Loucy (cell line): Measurements from ENCODE around the gene ANKRD6.

Experiments used
- CTCF ChIP-seq: fragments of 200-600 bp; sonication (generic); conservative IDR thresholded peaks from 2 replicates; pipeline ENCODE4 v1.5.1; 2014; ENCODE audit warnings: mild to moderate bottlenecking, antibody characterized with exemption, low read length
- EZH2phosphoT487 ChIP-seq: fragments of 200-600 bp; IDR thresholded peaks from 2 replicates; pipeline ENCODE4 v1.6.1; 2018; ENCODE audit warnings: antibody characterized with exemption, mild to moderate bottlenecking, moderate library complexity, borderline replicate concordance

- no peak for TF ChIP-seq EZH2phosphoT487
- no peak for TF ChIP-seq CTCF
Observed at GRCh38 chr6:89404512-89404911, 28.4 kb upstream of the ANKRD6 start.
